AG08396 (cell line): ENCODE data around the gene PRKRIP1.
"Not testable (repeated sequence)": the region's sequence is repeated elsewhere in the genome, so short reads cannot be mapped to it uniquely, and the experiment has no call there.

Source experiments
- DNase-seq: peaks from one replicate; pipeline ENCODE4 v3.0.0; 2012; ENCODE audit warnings: low spot score, mixed read lengths

Gene PRKRIP1

GRCh38 chr7:102404005-102404861 lies 8.1 kb downstream of the PRKRIP1 start:
- DNase-seq: peak; percentile 70

- not testable (repeated sequence) for DNase-seq
Measured at GRCh38 chr7:102404862-102405188, 8.7 kb downstream of the PRKRIP1 start.

- no peak for DNase-seq
Measured at GRCh38 chr7:102407910-102408309, 11.7 kb downstream of the PRKRIP1 start.

GRCh38 chr7:102408530-102408929 lies 12.4 kb downstream of the PRKRIP1 start:
- not testable (repeated sequence) for DNase-seq

- no peak for DNase-seq
Measured at GRCh38 chr7:102409340-102409739, 13.2 kb downstream of the PRKRIP1 start.

- DNase-seq: no peak
Measured at GRCh38 chr7:102410123-102410522, 14.0 kb downstream of the PRKRIP1 start.

GRCh38 chr7:102410918-102411317 lies 14.8 kb downstream of the PRKRIP1 start:
- DNase-seq: no peak

GRCh38 chr7:102412548-102412947 lies 16.4 kb downstream of the PRKRIP1 start:
- DNase-seq: peak; percentile 59

- no peak for DNase-seq
Measured at GRCh38 chr7:102413091-102413490, 16.9 kb downstream of the PRKRIP1 start.

- no peak for DNase-seq
Measured at GRCh38 chr7:102413611-102414010, 17.4 kb downstream of the PRKRIP1 start.

- no peak for DNase-seq
Measured at GRCh38 chr7:102415685-102416225, 19.6 kb downstream of the PRKRIP1 start.

- DNase-seq: no peak
Measured at GRCh38 chr7:102416406-102416805, 20.2 kb downstream of the PRKRIP1 start.

GRCh38 chr7:102417105-102417504 lies 20.9 kb downstream of the PRKRIP1 start:
- no peak for DNase-seq

- DNase-seq: no peak
Measured at GRCh38 chr7:102418592-102418991, 22.4 kb downstream of the PRKRIP1 start.

GRCh38 chr7:102421706-102422240 lies 25.6 kb downstream of the PRKRIP1 start:
- no peak for DNase-seq

GRCh38 chr7:102424129-102424551 lies 28.0 kb downstream of the PRKRIP1 start:
- no peak for DNase-seq

GRCh38 chr7:102424787-102425218 lies 28.6 kb downstream of the PRKRIP1 start:
- DNase-seq: no peak

GRCh38 chr7:102425639-102426267 lies 29.6 kb downstream of the PRKRIP1 start:
- DNase-seq: no peak

GRCh38 chr7:102426268-102427018 lies 30.3 kb downstream of the PRKRIP1 start:
- no peak for DNase-seq

GRCh38 chr7:102427019-102427405 lies 30.8 kb downstream of the PRKRIP1 start:
- DNase-seq: no peak

GRCh38 chr7:102429141-102429899 lies 33.2 kb downstream of the PRKRIP1 start:
- no peak for DNase-seq
